CD14-positive monocyte (primary cell): ENCODE data around the gene TNFSF13. TPM values are rescaled to one million over a fixed set of nuclear protein-coding genes. Genes with fewer than 3 reads are reported as not detected.

Source experiments
- DNase-seq, 3 donors: peaks; one replicate each; pipeline ENCODE4 v3.0.0-alpha.2; 2011 to 2022
- H2AFZ ChIP-seq: 2 replicates; pipeline ENCODE4 v1.6.0; 2012; ENCODE audit warnings: mild to moderate bottlenecking, low read depth, low read length, inconsistent platforms; ENCODE audit not compliant: insufficient read depth, poor library complexity, severe bottlenecking
- H3K27ac ChIP-seq, 2 donors: 1 replicate in 1 of 2; 2 replicates in 1 of 2; pipeline ENCODE4 v1.5.1; 2012 to 2013; ENCODE audit warnings: low read length in 2 of 2, control low read depth in 1 of 2, inconsistent platforms in 1 of 2, low read depth in 1 of 2, mild to moderate bottlenecking in 1 of 2
- H3K27me3 ChIP-seq, 2 donors: one replicate each; pipeline versions ENCODE4 v1.6.0 to v1.6.1; 2011 to 2013; ENCODE audit warnings: low read length in 2 of 2; ENCODE audit not compliant: control insufficient read depth in 2 of 2, insufficient read depth in 2 of 2
- H3K36me3 ChIP-seq, 2 donors: replicated peaks in 1 of 2; 1 replicate in 1 of 2; 2 replicates in 1 of 2; pipeline versions ENCODE4 v1.5.1 to v1.6.1; 2012 to 2013; ENCODE audit warnings: low read length in 2 of 2, control low read depth in 1 of 2, inconsistent platforms in 1 of 2, mild to moderate bottlenecking in 1 of 2; ENCODE audit not compliant: insufficient read depth in 2 of 2, control insufficient read depth in 1 of 2
- H3K4me1 ChIP-seq, 2 donors: 1 replicate in 1 of 2; 2 replicates in 1 of 2; pipeline versions ENCODE4 v1.5.1 to v1.6.1; 2012 to 2013; ENCODE audit warnings: low read length in 2 of 2, control low read depth in 1 of 2, inconsistent platforms in 1 of 2, mild to moderate bottlenecking in 1 of 2, moderate library complexity in 1 of 2; ENCODE audit not compliant: insufficient read depth in 2 of 2, control insufficient read depth in 1 of 2
- H3K4me2 ChIP-seq: replicated peaks from 2 replicates; pipeline ENCODE3; 2012; ENCODE audit warnings: low read length, moderate library complexity, mild to moderate bottlenecking; ENCODE audit not compliant: poor library complexity, severe bottlenecking; ENCODE audit errors: extremely low read depth
- H3K4me3 ChIP-seq, 3 experiments: fragments of 200-600 bp in 1 of 3; sonication (generic) in 1 of 3; replicated peaks in 1 of 3; 1 replicate in 2 of 3; 2 replicates in 1 of 3; pipeline ENCODE4 v1.5.1; 2011 to 2013; ENCODE audit warnings: low read length in 3 of 3, mild to moderate bottlenecking in 3 of 3, control low read depth in 2 of 3, low read depth in 2 of 3, inconsistent platforms in 1 of 3, moderate library complexity in 1 of 3
- H3K79me2 ChIP-seq: 2 replicates; pipeline ENCODE4 v1.6.0; 2012; ENCODE audit warnings: mild to moderate bottlenecking, control low read depth, inconsistent platforms, low read length, moderate library complexity; ENCODE audit not compliant: insufficient read depth
- H3K9ac ChIP-seq: 2 replicates; pipeline ENCODE4 v1.6.0; 2017; ENCODE audit warnings: low read length, mild to moderate bottlenecking; ENCODE audit not compliant: insufficient read depth, poor library complexity, severe bottlenecking
- H3K9me3 ChIP-seq, 2 donors: replicated peaks in 1 of 2; 1 replicate in 1 of 2; 2 replicates in 1 of 2; pipeline versions ENCODE4 v1.5.1 to v1.6.1; 2012 to 2013; ENCODE audit warnings: low read length in 2 of 2, control low read depth in 1 of 2; ENCODE audit not compliant: control insufficient read depth in 1 of 2, insufficient read depth in 1 of 2
- H4K20me1 ChIP-seq: 2 replicates; pipeline ENCODE4 v1.6.0; 2012; ENCODE audit warnings: mild to moderate bottlenecking, low read length, control low read depth, moderate library complexity; ENCODE audit not compliant: insufficient read depth
- H3K27ac Mint-ChIP-seq, 7 donors: one replicate each; pipeline ENCODE4 v1.8.0; 2020; ENCODE audit warnings: mild to moderate bottlenecking in 7 of 7, mixed read lengths in 7 of 7, moderate library complexity in 6 of 7, inconsistent platforms in 2 of 7
- H3K27me3 Mint-ChIP-seq, 3 donors: one replicate each; pipeline ENCODE4 v1.8.0; 2021 to 2022; ENCODE audit warnings: low read depth in 3 of 3, mild to moderate bottlenecking in 3 of 3, mixed read lengths in 3 of 3, moderate library complexity in 3 of 3, inconsistent platforms in 1 of 3
- H3K36me3 Mint-ChIP-seq, 2 donors: one replicate each; pipeline ENCODE4 v1.8.0; 2020; ENCODE audit warnings: mixed read lengths in 2 of 2, inconsistent platforms in 1 of 2, mild to moderate bottlenecking in 1 of 2
- H3K4me1 Mint-ChIP-seq: one replicate; pipeline ENCODE4 v1.8.0; 2020; ENCODE audit warnings: mild to moderate bottlenecking, mixed read lengths
- H3K4me3 Mint-ChIP-seq, 2 donors: one replicate each; pipeline ENCODE4 v1.8.0; 2020; ENCODE audit warnings: mild to moderate bottlenecking in 2 of 2, mixed read lengths in 2 of 2, moderate library complexity in 1 of 2
- H3K9me3 Mint-ChIP-seq, 7 donors: one replicate each; pipeline ENCODE4 v1.8.0; 2020 to 2022; ENCODE audit warnings: mixed read lengths in 7 of 7, mild to moderate bottlenecking in 6 of 7, moderate library complexity in 6 of 7, inconsistent platforms in 2 of 7
- CTCF ChIP-seq: fragments of 200-600 bp; IDR thresholded peaks from one replicate; pipeline ENCODE4 v1.8.0; 2022; ENCODE audit warnings: antibody characterized with exemption, mild to moderate bottlenecking
- WGBS: methylation state at CpG from one replicate; pipeline ENCODE4 v1.1.5; 2013; ENCODE audit warnings: missing lambda C conversion rate; ENCODE audit not compliant: insufficient coverage; 5-methylcytosine and 5-hydroxymethylcytosine counted together
- intact Hi-C, 2 donors: fragments of 100-400 bp; cut with micrococcal nuclease; formaldehyde crosslinking; loops; one replicate each; pipeline versions ENCODE4 v1.15.0 to v1.15.1; 2023
- polyA plus RNA-seq, 3 donors: library from polyadenylated mRNA; depleted of rRNA in 1 of 3; unstranded in 2 of 3; stranded (reverse) in 1 of 3; fragments of 300-500 nt in 2 of 3; fragments of >200 nt in 1 of 3; fragmentation: Illumina TruSeq in 2 of 3; gene quantifications; 1 replicate in 2 of 3; 2 replicates in 1 of 3; pipeline ENCODE4 v1.2.3, GENCODE V29; 2012 to 2021

The TNFSF13 gene
- polyA plus RNA-seq, 3 donors = 236 to 523 (median 491) TPM

- peaks cover 30% of the 10 kb centered on the region for H3K4me1 Mint-ChIP-seq
- Histone ChIP-seq H3K27ac (no peak overlapping the region), H3K79me2 (peaks cover 79% of the 10 kb centered on the region)
Observed at GRCh38 chr17:7570351-7570750, 11.8 kb downstream of the TNFSF13 start.

GRCh38 chr17:7572338-7572587, 13.7 kb downstream of the TNFSF13 start:
- 0% methylated on average over 11 of the region's 11 CpGs for WGBS
- no peaks in the 10 kb centered on the region for H3K27me3 ChIP-seq
- H3K27me3 Mint-ChIP-seq = peaks cover 0 to 9% (median 2%) of the 10 kb centered on the region in 3 donors
- H2AFZ ChIP-seq = peak overlapping the region; percentile 73
- H3K4me3 ChIP-seq = peak overlapping the region; percentile 54 to 100 (median 82)
- peaks cover 50% of the 10 kb centered on the region for H4K20me1 ChIP-seq
- intact Hi-C loops = loop anchor here (2.0 to 10.0 kb wide), 4 partner anchors 17 to 247 kb away; partner anchors contain the start of genes NEURL4 (in 1 of the 2), POLR2A (in 1 of the 2), SLC35G6 (in 1 of the 2) and TP53 (in 1 of the 2)
- no peaks in the 10 kb centered on the region for H3K9me3 ChIP-seq
- peaks cover 61 to 76% of the 10 kb centered on the region in 2 donors for H3K36me3 ChIP-seq
- peak overlapping the region; percentile 96 to 99 for H3K27ac ChIP-seq
- H3K4me3 Mint-ChIP-seq = peak overlapping the region; percentile 97
- DNase-seq = no peak
- peak overlapping the region; percentile 78 for H3K4me2 ChIP-seq
- H3K36me3 Mint-ChIP-seq = peaks cover 71 to 84% of the 10 kb centered on the region in 2 donors
- H3K79me2 ChIP-seq = peaks cover 85% of the 10 kb centered on the region
- H3K4me1 ChIP-seq = peaks cover 43 to 47% of the 10 kb centered on the region in 2 donors
- H3K27ac Mint-ChIP-seq = peak overlapping the region; percentile 98 to 100 (median 99)
- no peak for TF ChIP-seq CTCF
- H3K9ac ChIP-seq = peak overlapping the region; percentile 79
- peaks cover 49% of the 10 kb centered on the region for H3K4me1 Mint-ChIP-seq
- peaks cover 0 to 4% (median 0%) of the 10 kb centered on the region in 7 donors for H3K9me3 Mint-ChIP-seq

More at GRCh38 chr17:7570351-7570750, 11.8 kb downstream of the TNFSF13 start:
- Mint-ChIP-seq H3K27me3 (peaks cover 0 to 3% (median 2%) of the 10 kb centered on the region in 3 donors), H3K9me3 (peaks cover 0 to 4% (median 0%) of the 10 kb centered on the region in 7 donors), H3K4me3 (no peak overlapping the region), H3K36me3 (peaks cover 69 to 84% of the 10 kb centered on the region in 2 donors), H3K27ac (peak overlapping the region in 2 of 7 donors; percentile 25 to 89)
- H3K4me2 ChIP-seq = no peak overlapping the region
- intact Hi-C loops = loop anchor here (5.0 to 10.0 kb wide), 3 partner anchors 88 to 246 kb away; partner anchors contain the start of genes NEURL4 (in 1 of the 2), POLR2A (in 1 of the 2), SLC35G6 (in 1 of the 2) and TP53 (in 1 of the 2)
- H3K9ac ChIP-seq = no peak overlapping the region
- WGBS = 97% methylated on average over 5 of the region's 10 CpGs
- no peak overlapping the region for H3K4me3 ChIP-seq
- no peaks in the 10 kb centered on the region for H3K27me3 ChIP-seq
- peaks cover 31% of the 10 kb centered on the region for H4K20me1 ChIP-seq
- no peaks in the 10 kb centered on the region for H3K9me3 ChIP-seq
- no peak overlapping the region for H2AFZ ChIP-seq
- peaks cover 23 to 28% of the 10 kb centered on the region in 2 donors for H3K4me1 ChIP-seq
- H3K36me3 ChIP-seq = peaks cover 60 to 76% of the 10 kb centered on the region in 2 donors
- no peak for TF ChIP-seq CTCF
- no peak for DNase-seq
